GM23248 (cell line): Measurements from ENCODE around the gene ZFYVE26. TPM values are rescaled to one million over a fixed set of nuclear protein-coding genes. Genes with fewer than 3 reads are reported as not detected.
"Not testable (repeated sequence)": the region's sequence is repeated elsewhere in the genome, so short reads cannot be mapped to it uniquely, and the experiment has no call there.

Experiments
- DNase-seq: peaks from one replicate; pipeline ENCODE4 v3.0.0-alpha.2; 2015
- H2AFZ ChIP-seq: fragments of 200-600 bp; sonication (generic); 2 replicates; pipeline ENCODE4 v1.6.1; 2016; ENCODE audit warnings: antibody characterized with exemption
- H3F3A ChIP-seq: fragments of 200-600 bp; sonication (generic); 2 replicates; pipeline ENCODE4 v1.6.1; 2016; ENCODE audit warnings: mild to moderate bottlenecking, antibody characterized with exemption, mixed run types; ENCODE audit not compliant: insufficient read depth
- H3K27ac ChIP-seq: fragments of 200-600 bp; sonication (generic); 2 replicates; pipeline ENCODE4 v1.5.1; 2016; ENCODE audit warnings: mild to moderate bottlenecking
- H3K27me3 ChIP-seq: fragments of 200-600 bp; sonication (generic); replicated peaks from 2 replicates; pipeline ENCODE4 v1.6.1; 2016; ENCODE audit warnings: mild to moderate bottlenecking; ENCODE audit not compliant: insufficient read depth
- H3K36me3 ChIP-seq: fragments of 200-600 bp; sonication (generic); 2 replicates; pipeline ENCODE4 v1.6.1; 2016; ENCODE audit warnings: low read depth, mild to moderate bottlenecking
- H3K4me1 ChIP-seq: fragments of 200-600 bp; sonication (generic); 2 replicates; pipeline ENCODE4 v1.6.1; 2016; ENCODE audit warnings: mild to moderate bottlenecking; ENCODE audit not compliant: insufficient read depth
- H3K4me2 ChIP-seq: fragments of 200-600 bp; sonication (generic); one replicate; pipeline ENCODE4 v1.6.1; 2016; ENCODE audit warnings: mild to moderate bottlenecking; ENCODE audit not compliant: unreplicated experiment
- H3K4me3 ChIP-seq: fragments of 200-600 bp; sonication (generic); 2 replicates; pipeline ENCODE4 v1.5.1; 2016; ENCODE audit warnings: mild to moderate bottlenecking
- H3K79me2 ChIP-seq: fragments of 200-600 bp; sonication (generic); 2 replicates; pipeline ENCODE4 v1.6.1; 2016; ENCODE audit warnings: mild to moderate bottlenecking; ENCODE audit not compliant: insufficient read depth
- H3K9ac ChIP-seq: fragments of 200-600 bp; sonication (generic); 2 replicates; pipeline ENCODE4 v1.6.1; 2016; ENCODE audit warnings: mild to moderate bottlenecking
- H3K9me2 ChIP-seq: fragments of 200-600 bp; sonication (generic); 2 replicates; pipeline ENCODE4 v1.6.1; 2016; ENCODE audit warnings: mixed run types, mild to moderate bottlenecking, moderate library complexity; ENCODE audit not compliant: insufficient read depth
- H3K9me3 ChIP-seq: fragments of 200-600 bp; sonication (generic); one replicate; pipeline ENCODE4 v1.6.1; 2017; ENCODE audit warnings: low read depth
- H4K20me1 ChIP-seq: fragments of 200-600 bp; sonication (generic); 2 replicates; pipeline ENCODE4 v1.6.0; 2016; ENCODE audit not compliant: insufficient read depth
- EZH2 ChIP-seq: fragments of 200-600 bp; sonication (generic); IDR thresholded peaks from 2 replicates; pipeline ENCODE4 v1.6.1; 2018; ENCODE audit warnings: antibody characterized with exemption, mild to moderate bottlenecking; ENCODE audit not compliant: insufficient read depth, poor library complexity, severe bottlenecking
- EZH2phosphoT487 ChIP-seq: fragments of 200-600 bp; sonication (generic); IDR thresholded peaks from 2 replicates; pipeline ENCODE4 v1.6.1; 2018; ENCODE audit warnings: antibody characterized with exemption, moderate library complexity, mild to moderate bottlenecking, low read depth; ENCODE audit not compliant: insufficient read depth
- WGBS, 2 experiments: methylation state at CpG; one replicate each; pipeline ENCODE4 v1.1.6; 2015 to 2017; ENCODE audit warnings: low lambda C conversion rate in 2 of 2, low coverage in 1 of 2; ENCODE audit errors: missing lambda C conversion rate in 2 of 2; 5-methylcytosine and 5-hydroxymethylcytosine counted together
- in situ Hi-C: fragments of 300-500 bp; cut with MboI; formaldehyde crosslinking; loops from 2 replicates; pipeline ENCODE4 v1.15.0; 2020
- polyA plus RNA-seq: library from polyadenylated mRNA; unstranded; fragments of >200 nt; fragmentation: Nextera tagmentation; extraction: Ambion mirVana; gene quantifications from 2 replicates; pipeline ENCODE4 v1.2.1, GENCODE V29; 2016
- small RNA-seq: library from RNA; depleted of rRNA; stranded (forward); fragments of <200 nt; gene quantifications from one replicate; pipeline ENCODE3, GENCODE V24; 2014; ENCODE audit warnings: low read depth, low replicate concordance
- total RNA-seq: library from RNA; depleted of rRNA; stranded (reverse); fragments of >200 nt; shearing (Covaris generic); gene quantifications from 2 replicates; pipeline ENCODE4 v1.2.3, GENCODE V29; 2014; rRNA removed

Gene ZFYVE26
- total and polyA plus RNA-seq, 2 experiments from 2014 or later = 2.7 to 10.8 TPM

DNA sequence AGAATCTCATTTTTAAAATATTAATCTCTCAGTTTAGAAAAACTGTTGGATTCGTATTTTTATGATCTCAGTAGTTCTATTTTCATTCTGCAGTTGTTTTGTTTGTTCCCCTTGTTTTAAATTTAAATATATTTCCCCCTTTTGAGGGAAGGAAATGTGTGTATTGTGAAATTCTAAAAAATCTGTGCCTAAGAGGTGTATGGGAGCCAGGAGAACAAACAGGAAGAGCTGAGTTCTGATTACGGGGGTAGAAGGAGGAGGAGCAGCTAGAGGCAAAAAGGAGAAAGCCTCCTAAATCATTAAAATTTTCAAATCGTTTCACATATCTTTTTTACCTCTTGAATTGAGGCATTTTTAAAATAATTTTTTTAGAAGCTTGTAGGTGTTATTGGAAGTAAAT is 112.4 kb downstream of the ZFYVE26 start:
- no peak for DNase-seq
- 0 out of 2 replicates have a peak, but pooled peaks cover 7% of the 10 kb centered on the region for H3K4me1 ChIP-seq
- H3K4me2 ChIP-seq = no peak overlapping the region
- H3K9me2 ChIP-seq = no peaks in the 10 kb centered on the region; the same call in 1 of the 2 replicates
- no peaks in the 10 kb centered on the region for H3K36me3 ChIP-seq
- no peak overlapping the region for H3K9ac ChIP-seq
- H2AFZ ChIP-seq = no peak overlapping the region
- no peaks in the 10 kb centered on the region for H3F3A ChIP-seq
- H3K79me2 ChIP-seq = no peaks in the 10 kb centered on the region
- H3K27me3 ChIP-seq = no peaks in the 10 kb centered on the region
- no peak for TF ChIP-seq EZH2
- no peak for TF ChIP-seq EZH2phosphoT487
- in situ Hi-C loops = no loop called here
- H3K4me3 ChIP-seq = no peak overlapping the region
- no peaks in the 10 kb centered on the region for H4K20me1 ChIP-seq
- WGBS, 2 experiments = 62 to 63% methylated on average over 3 of the region's 3 CpGs
- no peak overlapping the region for H3K27ac ChIP-seq
- no peaks in the 10 kb centered on the region for H3K9me3 ChIP-seq

DNA sequence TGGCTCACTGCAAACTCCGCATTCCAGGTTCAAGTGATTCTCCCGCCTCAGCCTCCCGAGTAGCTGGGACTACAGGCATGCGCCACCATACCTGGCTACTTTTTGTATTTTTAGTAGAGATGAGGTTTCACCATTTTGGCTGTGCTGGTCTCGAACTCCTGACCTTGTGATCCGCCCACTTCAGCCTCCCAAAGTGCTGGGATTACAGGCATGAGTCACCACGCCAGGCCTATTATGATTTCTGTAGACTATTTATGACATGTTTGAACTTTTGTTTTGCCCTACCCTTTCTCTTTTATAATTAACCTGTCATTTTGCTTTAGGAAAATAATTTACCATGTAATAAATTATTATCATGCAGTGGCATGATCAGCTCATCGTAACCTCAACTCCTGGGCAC is 114.9 kb downstream of the ZFYVE26 start, which contains the start of gene RDH12:
TSS of gene RDH12 (plus strand) at position 395 of the 400 bp plus-strand sequence. CDS start 20,757 bp downstream, outside the sequence.
- H3K79me2 ChIP-seq, H3K4me1 ChIP-seq, DNase-seq, H3K9me3 ChIP-seq, H3K27me3 ChIP-seq, H3K9me2 ChIP-seq, H3K36me3 ChIP-seq, in situ Hi-C loops, H4K20me1 ChIP-seq, H3K4me3 ChIP-seq, H3F3A ChIP-seq: not testable (repeated sequence)
- Histone ChIP-seq H3K4me2 (peak within 1 kb of the TSS; percentile 40), H2AFZ (peak within 1 kb of the TSS; percentile 48; the same call in 1 of the 2 replicates), H3K9ac (0 out of 2 replicates have a peak within 1 kb of the TSS, but pooled peaks have one; percentile 30), H3K27ac (peak within 1 kb of the TSS; percentile 50)
- 88 to 89% methylated on average over 8 of the region's 8 CpGs for whole genome bisulfite sequencing, 2 experiments

DNA sequence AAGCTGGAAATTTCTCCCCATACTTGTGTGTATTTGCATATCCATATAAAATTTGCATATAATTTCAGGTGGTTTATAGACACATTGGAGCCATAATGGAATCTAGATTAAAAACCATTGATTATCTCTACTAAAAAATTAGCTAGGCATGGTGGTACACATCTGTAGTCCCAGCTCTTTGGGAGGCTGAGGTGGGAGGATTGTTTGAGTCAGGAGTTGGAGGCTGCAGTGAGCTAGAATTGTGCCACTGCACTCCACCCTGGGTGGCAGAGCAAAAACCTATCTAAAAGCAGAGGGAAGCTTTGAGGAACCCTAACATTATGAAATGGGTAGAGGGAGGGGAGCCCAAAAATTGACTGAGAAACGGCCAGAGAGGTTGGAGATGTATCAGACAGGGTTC is 118.2 kb downstream of the ZFYVE26 start:
- H3K4me1 ChIP-seq = peaks cover 13% of the 10 kb centered on the region; the same call in 1 of the 2 replicates
- no peak overlapping the region for H3K27ac ChIP-seq
- H3K79me2 ChIP-seq = peaks cover 14% of the 10 kb centered on the region
- H3K36me3 ChIP-seq = no peaks in the 10 kb centered on the region
- H2AFZ ChIP-seq = 0 out of 2 replicates have a peak overlapping the region, but pooled peaks have one; percentile 6
- H3F3A ChIP-seq = peaks cover 5% of the 10 kb centered on the region; the same call in 1 of the 2 replicates
- DNase-seq = no peak
- H3K9ac ChIP-seq = no peak overlapping the region
- H3K4me3 ChIP-seq = no peak overlapping the region
- in situ Hi-C loops = no loop called here
- no peaks in the 10 kb centered on the region for H3K9me3 ChIP-seq
- no peaks in the 10 kb centered on the region; the same call in 1 of the 2 replicates for H3K9me2 ChIP-seq
- TF ChIP-seq EZH2 (no peak), EZH2phosphoT487 (no peak)
- no peak overlapping the region for H3K4me2 ChIP-seq
- peaks cover 4% of the 10 kb centered on the region; the same call in 1 of the 2 replicates for H4K20me1 ChIP-seq
- no peaks in the 10 kb centered on the region for H3K27me3 ChIP-seq
- WGBS, 2 experiments = 45 to 57% methylated on average over 1 of the region's 1 CpG

DNA sequence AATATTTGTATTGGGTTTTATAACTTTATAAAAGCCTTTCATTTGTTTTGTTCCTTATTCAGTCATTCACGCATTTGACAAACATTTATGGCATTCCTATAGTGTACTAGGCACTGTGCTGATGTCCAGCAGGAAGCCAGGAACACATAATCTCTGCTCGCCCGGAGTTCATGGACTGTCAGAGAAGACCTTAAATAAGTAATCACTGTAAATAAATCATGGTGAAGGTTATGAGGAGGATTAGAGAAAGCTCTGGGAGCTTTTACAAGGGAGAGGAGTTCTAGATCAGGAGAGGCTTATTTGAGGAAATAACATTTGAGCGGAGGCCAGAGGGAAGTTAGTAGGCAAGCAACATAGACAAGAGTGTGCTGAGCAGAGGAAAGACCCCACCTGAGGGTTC is 119.4 kb downstream of the ZFYVE26 start:
- Histone ChIP-seq H3K9me2 (no peaks in the 10 kb centered on the region; the same call in 1 of the 2 replicates), H3K79me2 (peaks cover 26% of the 10 kb centered on the region), H3K27ac (no peak overlapping the region), H4K20me1 (peaks cover 4% of the 10 kb centered on the region; the same call in 1 of the 2 replicates), H3K9ac (no peak overlapping the region), H3K4me2 (no peak overlapping the region), H3K4me1 (peaks cover 18% of the 10 kb centered on the region; the same call in 1 of the 2 replicates), H3F3A (peaks cover 5% of the 10 kb centered on the region; the same call in 1 of the 2 replicates), H3K27me3 (no peaks in the 10 kb centered on the region), H2AFZ (peak overlapping the region; percentile 31; the same call in 1 of the 2 replicates), H3K9me3 (no peaks in the 10 kb centered on the region), H3K36me3 (peaks cover 5% of the 10 kb centered on the region; the same call in 1 of the 2 replicates), H3K4me3 (no peak overlapping the region)
- TF ChIP-seq EZH2 = no peak
- TF ChIP-seq EZH2phosphoT487 = no peak
- no peak for DNase-seq
- 81 to 89% methylated on average over 4 of the region's 4 CpGs for WGBS, 2 experiments
- in situ Hi-C loops = no loop called here

Small RNA genes within 50 kb of the gene (small RNA-seq; reads per million reads assigned to genes)
- not detected for gene AL049779.3
- not detected for gene RN7SL369P

Other genes with a start within 250 kb of the ZFYVE26 start
- 10.8 and 27.6 TPM in 2 replicates for gene PIGH, start 216.3 kb downstream of the ZFYVE26 start, total RNA-seq
- gene PIGH, start 216.3 kb downstream of the ZFYVE26 start, polyA plus RNA-seq = 22.4 and 23.4 TPM in 2 replicates
- gene ARG2, start 196.7 kb downstream of the ZFYVE26 start, total RNA-seq = 6.3 and 8.2 TPM in 2 replicates
- 5.6 and 5.8 TPM in 2 replicates for gene ARG2, start 196.7 kb downstream of the ZFYVE26 start, polyA plus RNA-seq
- gene VTI1B, start 142.0 kb downstream of the ZFYVE26 start, total RNA-seq = 61.5 and 64.2 TPM in 2 replicates
- 192 and 207 TPM in 2 replicates for gene VTI1B, start 142.0 kb downstream of the ZFYVE26 start, polyA plus RNA-seq
- gene RDH11, start 120.8 kb downstream of the ZFYVE26 start, total RNA-seq = 59.1 and 59.4 TPM in 2 replicates
- 56.7 and 57.5 TPM in 2 replicates for gene RDH11, start 120.8 kb downstream of the ZFYVE26 start, polyA plus RNA-seq
- not detected in 2 replicates for gene RDH12, start 114.7 kb downstream of the ZFYVE26 start, total RNA-seq
- not detected in 2 replicates for gene RDH12, start 114.7 kb downstream of the ZFYVE26 start, polyA plus RNA-seq
- gene RAD51B, start 3.2 kb upstream of the ZFYVE26 start, total RNA-seq = 4.0 and 7.7 TPM in 2 replicates
- 8.8 and 9.3 TPM in 2 replicates for gene RAD51B, start 3.2 kb upstream of the ZFYVE26 start, polyA plus RNA-seq